Thoracic aorta (tissue), 2 donors: ENCODE measurements around the gene SLC15A3. TPM values are rescaled to one million over a fixed set of nuclear protein-coding genes. Genes with fewer than 3 reads are reported as not detected.
A peak's percentile ranks its signal among the peaks of the same experiment; 100 is the strongest.

Experiments
- ATAC-seq: fragments of 150-250 bp; one replicate; pipeline ENCODE4 v1.8.0; 2017; ENCODE audit warnings: low read depth; ENCODE audit not compliant: insufficient number of reproducible peaks, low FRiP score
- DNase-seq: peaks from one replicate; pipeline ENCODE4 v3.0.0-alpha.2; 2020; ENCODE audit warnings: low spot score
- H3K27ac ChIP-seq, 2 donors: fragments of 200-600 bp; sonication (generic); 1 replicate in 1 of 2; 2 replicates in 1 of 2; pipeline ENCODE4 v1.5.1; 2016; ENCODE audit warnings: mild to moderate bottlenecking in 2 of 2, moderate library complexity in 2 of 2
- H3K27me3 ChIP-seq: fragments of 200-600 bp; sonication (generic); replicated peaks from 2 replicates; pipeline ENCODE4 v1.6.0; 2016; ENCODE audit warnings: mild to moderate bottlenecking; ENCODE audit not compliant: insufficient read depth
- H3K36me3 ChIP-seq: fragments of 200-600 bp; sonication (generic); one replicate; pipeline ENCODE4 v1.5.1; 2016
- H3K4me1 ChIP-seq, 2 donors: fragments of 200-600 bp; sonication (generic); 1 replicate in 1 of 2; 2 replicates in 1 of 2; pipeline versions ENCODE4 v1.5.1 to v1.6.0; 2016; ENCODE audit warnings: low read depth in 2 of 2, mild to moderate bottlenecking in 1 of 2; ENCODE audit not compliant: control insufficient read depth in 1 of 2
- H3K4me3 ChIP-seq: fragments of 200-600 bp; sonication (generic); 2 replicates; pipeline ENCODE4 v1.5.1; 2016; ENCODE audit warnings: mild to moderate bottlenecking
- H3K9me3 ChIP-seq: fragments of 200-600 bp; sonication (generic); 2 replicates; pipeline ENCODE4 v1.5.1; 2016
- total RNA-seq, 2 donors: library from RNA; depleted of rRNA; stranded (reverse); fragments of >200 nt; gene quantifications; one replicate each; pipeline versions ENCODE4 v1.1.0 to v1.2.3, GENCODE V29; 2016
- TF ChIP-seq, protein P1 (sequence below): fragments of 200-600 bp; sonication (generic); IDR thresholded peaks from one replicate; pipeline ENCODE4 v1.5.1; 2019; ENCODE audit warnings: antibody characterized with exemption

The SLC15A3 gene
- total RNA-seq, 2 donors from 2014 or later = 27.7 to 29.5 TPM

DNA sequence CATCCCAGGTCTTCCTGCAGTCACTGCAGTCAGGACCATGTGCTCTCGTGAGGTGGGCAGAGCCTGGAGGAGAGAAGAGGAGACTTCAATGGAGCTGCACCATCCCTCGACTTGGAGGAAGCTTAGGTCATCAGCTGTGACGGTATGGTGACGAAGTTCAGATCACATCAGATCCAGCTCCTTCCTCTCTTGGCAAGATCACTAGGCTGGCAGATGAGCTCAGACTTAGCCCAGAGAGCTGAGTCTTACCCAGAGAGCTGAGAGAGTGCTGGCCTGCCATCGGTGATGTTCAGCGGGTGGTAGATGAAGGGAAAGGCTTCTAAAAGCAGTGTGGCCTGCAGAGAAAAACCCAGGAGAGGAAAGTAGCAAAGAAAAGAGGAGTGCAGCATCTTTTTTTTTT, 1.8 kb upstream of the SLC15A3 start:
- H3K4me3 ChIP-seq = no peak overlapping the region
- DNase-seq (no peak), ATAC-seq (no peak)
- H3K27me3 ChIP-seq = no peaks in the 10 kb centered on the region
- peaks cover 13% of the 10 kb centered on the region in 2 donors for H3K4me1 ChIP-seq
- TF ChIP-seq, protein P1, sequence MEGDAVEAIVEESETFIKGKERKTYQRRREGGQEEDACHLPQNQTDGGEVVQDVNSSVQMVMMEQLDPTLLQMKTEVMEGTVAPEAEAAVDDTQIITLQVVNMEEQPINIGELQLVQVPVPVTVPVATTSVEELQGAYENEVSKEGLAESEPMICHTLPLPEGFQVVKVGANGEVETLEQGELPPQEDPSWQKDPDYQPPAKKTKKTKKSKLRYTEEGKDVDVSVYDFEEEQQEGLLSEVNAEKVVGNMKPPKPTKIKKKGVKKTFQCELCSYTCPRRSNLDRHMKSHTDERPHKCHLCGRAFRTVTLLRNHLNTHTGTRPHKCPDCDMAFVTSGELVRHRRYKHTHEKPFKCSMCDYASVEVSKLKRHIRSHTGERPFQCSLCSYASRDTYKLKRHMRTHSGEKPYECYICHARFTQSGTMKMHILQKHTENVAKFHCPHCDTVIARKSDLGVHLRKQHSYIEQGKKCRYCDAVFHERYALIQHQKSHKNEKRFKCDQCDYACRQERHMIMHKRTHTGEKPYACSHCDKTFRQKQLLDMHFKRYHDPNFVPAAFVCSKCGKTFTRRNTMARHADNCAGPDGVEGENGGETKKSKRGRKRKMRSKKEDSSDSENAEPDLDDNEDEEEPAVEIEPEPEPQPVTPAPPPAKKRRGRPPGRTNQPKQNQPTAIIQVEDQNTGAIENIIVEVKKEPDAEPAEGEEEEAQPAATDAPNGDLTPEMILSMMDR = no peak
- H3K9me3 ChIP-seq = no peaks in the 10 kb centered on the region
- H3K36me3 ChIP-seq = no peaks in the 10 kb centered on the region
- H3K27ac ChIP-seq = peak overlapping the region in 1 of 2 donors; percentile 71

- ATAC-seq (no peak), DNase-seq (no peak)
- Histone ChIP-seq H3K9me3 (no peaks in the 10 kb centered on the region), H3K27ac (peak overlapping the region; percentile 70 to 71), H3K27me3 (no peaks in the 10 kb centered on the region), H3K4me3 (peak overlapping the region; percentile 73), H3K4me1 (peaks cover 13% of the 10 kb centered on the region in 2 donors), H3K36me3 (no peaks in the 10 kb centered on the region)
- TF ChIP-seq, protein P1 = no peak
These were observed 780 bp upstream of the SLC15A3 start for GRCh38 chr11:60952742-60953170.

DNA sequence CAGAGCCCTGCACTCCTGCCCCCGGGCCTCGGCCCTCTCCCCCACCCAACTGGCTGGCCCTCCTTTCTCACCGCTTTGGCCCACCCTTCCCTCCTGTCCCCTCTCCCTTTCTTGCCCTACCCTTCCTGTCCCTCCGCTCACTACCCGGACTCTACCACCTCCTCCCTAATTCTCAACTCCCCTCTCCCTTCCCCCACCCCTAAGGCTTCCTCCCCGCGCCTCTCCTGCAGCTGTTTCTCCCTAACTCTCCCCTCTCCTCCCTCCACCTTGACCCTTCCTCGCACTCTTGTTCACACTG, 421 bp downstream of the SLC15A3 start:
- peak overlapping the region; percentile 73 for H3K4me3 ChIP-seq
- peaks cover 13% of the 10 kb centered on the region in 2 donors for H3K4me1 ChIP-seq
- DNase-seq = no peak
- TF ChIP-seq, protein P1 = no peak
- no peak for ATAC-seq
- peak overlapping the region; percentile 70 to 71 for H3K27ac ChIP-seq
- H3K9me3 ChIP-seq = no peaks in the 10 kb centered on the region
- H3K36me3 ChIP-seq = peaks cover 1% of the 10 kb centered on the region
- no peaks in the 10 kb centered on the region for H3K27me3 ChIP-seq

GRCh38 chr11:60950933-60951605, 907 bp downstream of the SLC15A3 start:
- no peak for DNase-seq
- no peaks in the 10 kb centered on the region for H3K27me3 ChIP-seq
- H3K36me3 ChIP-seq = peaks cover 5% of the 10 kb centered on the region
- no peaks in the 10 kb centered on the region for H3K9me3 ChIP-seq
- peaks cover 13% of the 10 kb centered on the region in 2 donors for H3K4me1 ChIP-seq
- peak overlapping the region in 1 of 2 donors; percentile 71 for H3K27ac ChIP-seq
- TF ChIP-seq, protein P1 = no peak
- ATAC-seq = no peak
- peak overlapping the region; percentile 73 for H3K4me3 ChIP-seq

DNA sequence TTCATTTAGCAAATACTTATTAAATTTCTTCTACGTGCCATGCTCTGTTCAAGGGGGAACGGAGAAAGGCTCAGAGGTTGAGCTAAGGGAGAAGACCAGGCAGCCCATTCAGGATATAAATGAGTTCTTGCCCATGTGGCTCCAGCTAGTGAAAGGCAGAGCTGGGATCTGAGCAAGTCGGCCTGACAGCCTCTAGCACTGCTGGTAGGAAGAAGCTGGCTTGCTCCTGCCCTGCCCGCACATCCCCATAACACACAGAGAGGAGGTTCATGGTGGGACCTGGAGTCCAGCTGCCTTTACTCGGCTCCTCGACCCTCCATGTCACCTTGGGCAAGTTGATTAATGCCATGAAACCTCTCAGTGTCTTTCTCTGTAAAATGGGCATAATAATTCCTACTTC, 2.0 kb downstream of the SLC15A3 start:
- H3K4me3 ChIP-seq = peak overlapping the region; percentile 73
- H3K9me3 ChIP-seq = no peaks in the 10 kb centered on the region
- H3K27ac ChIP-seq = no peak overlapping the region
- ATAC-seq = no peak
- H3K27me3 ChIP-seq = no peaks in the 10 kb centered on the region
- no peak for DNase-seq
- H3K36me3 ChIP-seq = peaks cover 5% of the 10 kb centered on the region
- peaks cover 13 to 16% of the 10 kb centered on the region in 2 donors for H3K4me1 ChIP-seq
- TF ChIP-seq, protein P1 = no peak
